ENCODE results near the gene LY86. TPM values are rescaled to one million over a fixed set of nuclear protein-coding genes. Genes with fewer than 3 reads are reported as not detected.

LY86 gene
- 1 to 10 TPM in 1 of 2 donors, under 1 TPM in 1; 0.87 to 1.6 TPM for total RNA-seq
- polyA plus RNA-seq (ENCODE audit: insufficient read depth, low read depth, low replicate concordance): 3.5 TPM
- long read RNA-seq, donor 1, partial matches to known transcripts: 0 of 2 reads
- long read RNA-seq, donor 1, other reads (novel, unspliced or antisense): 0 of 2 reads
- long read RNA-seq, donor 2: 0 reads

DNA sequence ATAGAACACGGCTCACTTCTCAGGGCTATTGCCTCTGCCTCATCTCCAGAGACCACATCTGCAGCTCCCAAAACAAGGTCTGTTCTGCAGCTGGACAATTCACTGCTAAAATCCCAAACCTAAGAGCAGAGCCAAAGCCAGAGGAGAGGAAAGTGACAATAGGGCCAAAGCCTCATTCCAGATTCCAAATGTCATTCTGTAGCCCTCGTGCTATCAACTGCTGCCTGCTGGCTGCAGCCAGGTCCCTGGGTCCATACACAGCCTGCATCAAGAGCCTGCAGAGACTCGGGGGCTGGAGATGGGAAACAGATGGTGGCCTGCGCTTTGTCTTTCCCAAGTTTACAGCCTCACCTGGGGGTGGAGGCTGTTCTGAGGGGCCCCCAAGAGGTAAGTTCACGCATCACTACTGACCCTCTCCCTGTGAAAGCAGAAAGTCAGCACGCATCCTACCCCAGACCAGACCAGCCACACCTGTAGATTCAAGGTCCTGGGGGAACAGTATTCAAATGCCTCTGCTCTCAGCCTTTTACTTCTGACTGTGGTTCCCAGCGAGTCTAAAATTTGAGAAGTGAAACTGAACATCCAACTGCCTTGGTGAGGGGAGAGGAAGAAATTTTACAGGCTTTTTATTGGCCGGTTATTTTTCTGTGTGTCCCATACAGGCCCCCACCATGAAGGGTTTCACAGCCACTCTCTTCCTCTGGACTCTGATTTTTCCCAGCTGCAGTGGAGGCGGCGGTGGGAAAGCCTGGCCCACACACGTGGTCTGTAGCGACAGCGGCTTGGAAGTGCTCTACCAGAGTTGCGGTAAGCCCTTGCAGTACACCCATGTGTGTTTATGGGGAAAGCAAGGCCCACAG lies at the start of gene LY86:
TSS of gene LY86 (plus strand) at position 657 of the 860 bp plus-strand sequence. CDS start at position 672, 15 bp downstream.
- no peak within 1 kb of the TSS for H3K4me3 ChIP-seq

GRCh38 chr6:6539036-6539435 lies 49.5 kb upstream of the LY86 start:
- 53 to 62% methylated on average over 4 of the region's 4 CpGs for WGBS, 2 donors
- no peak for TF ChIP-seq POLR2A (IDR thresholded peaks at IDR 0.05)
- no peak for TF ChIP-seq CTCF (IDR thresholded peaks at IDR 0.05)
- no peak for DNase-seq

More for the DNA sequence above, at the start of gene LY86:
- no peaks in the 10 kb centered on the region for H3K36me3 ChIP-seq (ENCODE audit: low read depth, missing control alignments)
- intact Hi-C loops (cut with DNase I; ENCODE audit: low total_unique reads): no loop called here
- TF ChIP-seq POLR2A (IDR thresholded peaks at IDR 0.05): no peak
- no peaks in the 10 kb centered on the region for H3K4me1 ChIP-seq
- H3K27me3 ChIP-seq: no peaks in the 10 kb centered on the region
- no peaks in the 10 kb centered on the region for H3K9me3 ChIP-seq
- H3K27ac ChIP-seq: peak within 1 kb of the TSS in 1 of 2 donors; percentile 15
- 63 to 69% methylated on average over 14 of the region's 14 CpGs for WGBS, 2 donors
- no peak for DNase-seq

DNA sequence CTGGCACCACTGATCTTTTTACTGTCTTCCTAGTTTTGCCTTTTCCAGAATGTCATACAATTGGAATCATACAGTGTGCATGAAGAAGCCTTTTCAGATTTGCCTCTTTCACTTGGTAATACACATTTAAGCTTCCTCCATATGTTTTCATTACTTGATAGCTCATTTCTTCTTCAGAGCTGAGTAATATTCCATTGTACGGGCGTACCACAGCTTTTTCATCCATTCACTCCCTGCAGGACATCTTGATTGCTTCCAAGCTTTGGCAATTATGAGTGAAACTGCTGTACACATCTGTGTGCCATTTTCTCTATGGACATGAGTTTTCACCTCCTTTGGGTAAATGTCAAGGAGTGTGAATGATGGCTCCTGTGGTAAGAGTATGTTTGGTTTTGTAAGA lies 46.2 kb upstream of the LY86 start:
- no peak overlapping the region for H3K27ac ChIP-seq
- H3K36me3 ChIP-seq (ENCODE audit: low read depth, missing control alignments): no peaks in the 10 kb centered on the region
- peaks cover 10% of the 10 kb centered on the region for H3K4me1 ChIP-seq
- TF ChIP-seq POLR2A (IDR thresholded peaks at IDR 0.05) (no peak), CTCF (IDR thresholded peaks at IDR 0.05) (no peak)
- intact Hi-C loops (cut with DNase I; ENCODE audit: low total_unique reads): no loop called here
- H3K27me3 ChIP-seq: no peaks in the 10 kb centered on the region
- WGBS, 2 donors: 83 to 95% methylated on average over 2 of the region's 2 CpGs
- H3K9me3 ChIP-seq: no peaks in the 10 kb centered on the region
- DNase-seq: no peak
- H3K4me3 ChIP-seq: no peak overlapping the region

More at GRCh38 chr6:6539036-6539435, 49.5 kb upstream of the LY86 start:
- H3K9me3 ChIP-seq: no peaks in the 10 kb centered on the region
- no peaks in the 10 kb centered on the region for H3K4me1 ChIP-seq
- H3K27ac ChIP-seq: no peak overlapping the region
- intact Hi-C loops (cut with DNase I; ENCODE audit: low total_unique reads): no loop called here
- H3K36me3 ChIP-seq (ENCODE audit: low read depth, missing control alignments): no peaks in the 10 kb centered on the region
- no peaks in the 10 kb centered on the region for H3K27me3 ChIP-seq
- H3K4me3 ChIP-seq: no peak overlapping the region

- no peaks in the 10 kb centered on the region for H3K27me3 ChIP-seq
- H3K36me3 ChIP-seq (ENCODE audit: low read depth, missing control alignments): no peaks in the 10 kb centered on the region
- 83 to 86% methylated on average over 11 of the region's 11 CpGs for whole genome bisulfite sequencing, 2 donors
- no peak overlapping the region for H3K4me3 ChIP-seq
- H3K9me3 ChIP-seq: no peaks in the 10 kb centered on the region
- H3K4me1 ChIP-seq: peaks cover 10% of the 10 kb centered on the region
- DNase-seq: peak; percentile 16
- intact Hi-C loops (cut with DNase I; ENCODE audit: low total_unique reads): no loop called here
- no peak for TF ChIP-seq POLR2A (IDR thresholded peaks at IDR 0.05)
- TF ChIP-seq CTCF (IDR thresholded peaks at IDR 0.05): no peak
- no peak overlapping the region for H3K27ac ChIP-seq
Observed at GRCh38 chr6:6543181-6543879, 45.2 kb upstream of the LY86 start.

Data from testis (tissue), 5 donors.